ENCODE results near the gene ERICH2. TPM values are rescaled to one million over a fixed set of nuclear protein-coding genes. Genes with fewer than 3 reads are reported as not detected.

The ERICH2 gene
- total and polyA plus RNA-seq, 2 experiments from 2014 or later, result 3.5 TPM; not detected in 1

GRCh38 chr2:170822290-170823087 lies 52.3 kb downstream of the ERICH2 start:
- Mint-ChIP-seq H3K4me3 (peak overlapping the region; percentile 77), H3K4me1 (peaks cover 48% of the 10 kb centered on the region), H3K27ac (no peak overlapping the region), H3K36me3 (ENCODE audit: low read depth) (no peaks in the 10 kb centered on the region; the same call in 2 of the 3 replicates), H3K27me3 (ENCODE audit: insufficient read depth, low read depth, poor library complexity) (peaks cover 97% of the 10 kb centered on the region), H3K9me3 (peaks cover 3% of the 10 kb centered on the region; the same call in 2 of the 3 replicates)
- H3F3A ChIP-seq (replicated peaks; ENCODE audit: low read depth), result peaks cover 21% of the 10 kb centered on the region
- peak overlapping the region; percentile 97 for H3K4me2 ChIP-seq
- peak overlapping the region; percentile 94 for H2AFZ ChIP-seq
- peak; percentile 62 for DNase-seq (ENCODE audit: low spot score)
- TF ChIP-seq EZH2 (IDR thresholded peaks at IDR 0.05; ENCODE audit: low read depth, unreplicated experiment) (peak; percentile 99), ETS1 (IDR thresholded peaks at IDR 0.05) (no peak), JUNB (IDR thresholded peaks at IDR 0.05; ENCODE audit: unreplicated experiment) (no peak), POLR2AphosphoS5 (IDR thresholded peaks at IDR 0.05; ENCODE audit: low read depth) (no peak), REST (IDR thresholded peaks at IDR 0.05; ENCODE audit: unreplicated experiment) (no peak), NANOG (IDR thresholded peaks at IDR 0.05; ENCODE audit: borderline replicate concordance) (no peak), CREB1 (CRISPR knock-in tag; IDR thresholded peaks at IDR 0.05; ENCODE audit: low read depth) (no peak), ZNF114 (CRISPR knock-in tag; IDR thresholded peaks at IDR 0.05) (no peak), EZH2phosphoT487 (IDR thresholded peaks at IDR 0.05; ENCODE audit: unreplicated experiment) (peak; percentile 97), STAT1 (IDR thresholded peaks at IDR 0.05; ENCODE audit: unreplicated experiment) (no peak), ZNF462 (CRISPR knock-in tag; IDR thresholded peaks at IDR 0.05) (no peak), ZNF331 (CRISPR knock-in tag; IDR thresholded peaks at IDR 0.05; ENCODE audit: low read depth) (no peak), CTCF (conservative IDR thresholded peaks at IDR 0.05; ENCODE audit: low read depth in 2 of 2) (peak; percentile 49 to 71)
- H3K9me2 ChIP-seq (ENCODE audit: insufficient read depth), result no peaks in the 10 kb centered on the region
- peak overlapping the region; percentile 63 for H3K4me3 ChIP-seq
- ATAC-seq, result peak; percentile 21
- H3K79me2 ChIP-seq (replicated peaks; ENCODE audit: insufficient read depth), result no peaks in the 10 kb centered on the region
- no peaks in the 10 kb centered on the region for H3K36me3 ChIP-seq (ENCODE audit: insufficient read depth)
- peaks cover 51% of the 10 kb centered on the region for H3K4me1 ChIP-seq (ENCODE audit: insufficient read depth)
- no peak overlapping the region for H3K27ac ChIP-seq (ENCODE audit: low read depth)
- peaks cover 10% of the 10 kb centered on the region; the same call in 1 of the 2 replicates for H4K20me1 ChIP-seq (replicated peaks; ENCODE audit: insufficient read depth)
- H3K27me3 ChIP-seq (ENCODE audit: insufficient read depth), result peaks cover 100% of the 10 kb centered on the region
